Spleen (tissue), 11 donors: ENCODE results near the gene DDB1. TPM values are rescaled to one million over a fixed set of nuclear protein-coding genes. Genes with fewer than 3 reads are reported as not detected.

Source experiments
- DNase-seq: peaks from one replicate; pipeline ENCODE4 v3.0.0-alpha.2; 2020
- H3K27ac ChIP-seq, 8 donors: fragments of 200-600 bp; sonication (generic) in 7 of 8; 1 replicate in 4 of 8; 2 replicates in 4 of 8; pipeline versions ENCODE4 v1.5.0 to v1.8.0; 2016 to 2021; ENCODE audit warnings: inconsistent platforms in 4 of 8, mild to moderate bottlenecking in 4 of 8, moderate library complexity in 1 of 8
- H3K27me3 ChIP-seq, 7 donors: fragments of 200-600 bp; sonication (generic) in 6 of 7; replicated peaks in 1 of 7; 1 replicate in 4 of 7; 2 replicates in 3 of 7; pipeline versions ENCODE4 v1.5.0 to v1.8.0; 2016 to 2021; ENCODE audit warnings: inconsistent platforms in 3 of 7, mild to moderate bottlenecking in 1 of 7
- H3K36me3 ChIP-seq, 6 donors: fragments of 200-600 bp; sonication (generic) in 5 of 6; 1 replicate in 4 of 6; 2 replicates in 2 of 6; pipeline versions ENCODE4 v1.5.0 to v1.8.0; 2016 to 2021; ENCODE audit warnings: inconsistent platforms in 2 of 6
- H3K4me1 ChIP-seq, 6 donors: fragments of 200-600 bp; sonication (generic) in 5 of 6; 1 replicate in 3 of 6; 2 replicates in 3 of 6; pipeline versions ENCODE4 v1.5.0 to v1.8.0; 2016 to 2021; ENCODE audit warnings: inconsistent platforms in 3 of 6
- H3K4me3 ChIP-seq, 8 donors: fragments of 200-600 bp; sonication (generic) in 7 of 8; 1 replicate in 4 of 8; 2 replicates in 4 of 8; pipeline versions ENCODE4 v1.5.0 to v1.8.0; 2016 to 2021; ENCODE audit warnings: inconsistent platforms in 4 of 8, mild to moderate bottlenecking in 4 of 8, moderate library complexity in 2 of 8
- H3K9me3 ChIP-seq, 8 donors: fragments of 200-600 bp; sonication (generic) in 7 of 8; 1 replicate in 4 of 8; 2 replicates in 4 of 8; pipeline versions ENCODE4 v1.5.0 to v1.8.0; 2016 to 2021; ENCODE audit warnings: inconsistent platforms in 4 of 8
- CTCF ChIP-seq, 11 experiments: fragments of 200-600 bp in 7 of 11; fragments of 450-650 bp in 4 of 11; sonication (generic) in 4 of 11; IDR thresholded peaks in 8 of 11; conservative IDR thresholded peaks in 3 of 11; 1 replicate in 7 of 11; 2 replicates in 4 of 11; pipeline versions ENCODE4 v1.4.0 to v1.8.0; 2016 to 2021; ENCODE audit warnings: antibody characterized with exemption in 11 of 11, inconsistent platforms in 4 of 11, mild to moderate bottlenecking in 1 of 11
- POLR2A ChIP-seq, 3 donors: fragments of 450-650 bp; IDR thresholded peaks; one replicate each; pipeline ENCODE4 v1.5.1; 2017; ENCODE audit warnings: antibody characterized with exemption in 3 of 3, mild to moderate bottlenecking in 1 of 3
- POLR2AphosphoS5 ChIP-seq, 3 donors: sonication (generic); formaldehyde crosslinking; IDR thresholded peaks; one replicate each; pipeline ENCODE4 v1.5.1; 2017; ENCODE audit warnings: antibody characterized with exemption in 3 of 3
- whole genome bisulfite sequencing, 5 donors: extraction: QIAGEN DNeasy Blood & Tissue Kit in 3 of 5; methylation state at CpG; one replicate each; pipeline versions ENCODE4 v1.1.5 to v1.1.7; 2013 to 2018; 5-methylcytosine and 5-hydroxymethylcytosine counted together
- intact Hi-C: fragments of 100-400 bp; cut with DNase I; formaldehyde crosslinking; loops from one replicate; pipeline ENCODE4 v1.15.0; 2023; ENCODE audit warnings: low total_unique reads
- polyA plus RNA-seq, 3 donors: library from polyadenylated mRNA; stranded (reverse); fragments of 200-250 nt; gene quantifications; one replicate each; pipeline ENCODE4 v1.2.1, GENCODE V29; 2013
- total RNA-seq, 7 donors: library from RNA; depleted of rRNA in 3 of 7; stranded (reverse); fragments of >200 nt in 3 of 7; fragmentation: NEBNext Ultra II Directional in 4 of 7; extraction: Animal tissue kit (Norgen Biotek cat#: 25700) in 4 of 7; gene quantifications; one replicate each; pipeline versions ENCODE4 v1.1.0 to v1.2.1, GENCODE V29; 2016 to 2021
- donor health status: healthy with polysubstance abuse.
- donor health status: DM: no; HTN: no; CAD: no; lungs with moderate emphysema.
- donor health status: DM: no; HTN: no; CAD: no.
- donor health status: Bipolar disorder and iron deficiency.
- donor health status: healthy.
- donor health status: DM: no; HTN: no; CAD: no.
- donor health status: DM: yes; HTN: yes; CAD: no.

DDB1 gene
- total and polyA plus RNA-seq, 10 donors = 68.7 to 157 (median 133) TPM

GRCh38 chr11:61315260-61315659 lies 17.6 kb downstream of the DDB1 start:
- H3K4me3 ChIP-seq = no peak overlapping the region
- intact Hi-C loops = no loop called here
- no peaks in the 10 kb centered on the region for H3K9me3 ChIP-seq
- no peaks in the 10 kb centered on the region for H3K4me1 ChIP-seq
- H3K27ac ChIP-seq = no peak overlapping the region
- WGBS, 5 donors = 92 to 97% (median 94%) methylated on average over 2 of the region's 2 CpGs
- no peaks in the 10 kb centered on the region for H3K27me3 ChIP-seq
- no peak for TF ChIP-seq POLR2A (IDR thresholded peaks at IDR 0.05)
- TF ChIP-seq POLR2AphosphoS5 (IDR thresholded peaks at IDR 0.05) = no peak
- TF ChIP-seq CTCF (IDR thresholded peaks at IDR 0.05 in 8 of 11, conservative IDR thresholded peaks at IDR 0.05 in 3 of 11) = no peak
- H3K36me3 ChIP-seq = peaks cover 8 to 100% (median 97%) of the 10 kb centered on the region in 6 donors
- no peak for DNase-seq

- Histone ChIP-seq H3K27ac (no peak overlapping the region), H3K36me3 (peaks cover 8 to 100% (median 99%) of the 10 kb centered on the region in 6 donors), H3K4me1 (no peaks in the 10 kb centered on the region), H3K4me3 (no peak overlapping the region), H3K27me3 (no peaks in the 10 kb centered on the region), H3K9me3 (no peaks in the 10 kb centered on the region)
- WGBS, 5 donors = 93 to 97% (median 95%) methylated on average over 8 of the region's 8 CpGs
- DNase-seq = no peak
- TF ChIP-seq CTCF (IDR thresholded peaks at IDR 0.05 in 8 of 11, conservative IDR thresholded peaks at IDR 0.05 in 3 of 11) (no peak), POLR2AphosphoS5 (IDR thresholded peaks at IDR 0.05) (no peak), POLR2A (IDR thresholded peaks at IDR 0.05) (no peak)
- intact Hi-C loops = no loop called here
Observed at GRCh38 chr11:61310749-61311148, 22.2 kb downstream of the DDB1 start.

GRCh38 chr11:61309739-61310138 lies 23.2 kb downstream of the DDB1 start:
- intact Hi-C loops = no loop called here
- Histone ChIP-seq H3K4me3 (no peak overlapping the region), H3K36me3 (peaks cover 8 to 100% (median 99%) of the 10 kb centered on the region in 6 donors), H3K9me3 (no peaks in the 10 kb centered on the region), H3K27ac (no peak overlapping the region), H3K27me3 (no peaks in the 10 kb centered on the region), H3K4me1 (no peaks in the 10 kb centered on the region)
- WGBS, 5 donors = 83 to 94% (median 89%) methylated on average over 6 to 7 of the region's 7 CpGs
- DNase-seq = no peak
- TF ChIP-seq POLR2A (IDR thresholded peaks at IDR 0.05) = no peak
- no peak for TF ChIP-seq POLR2AphosphoS5 (IDR thresholded peaks at IDR 0.05)
- TF ChIP-seq CTCF (IDR thresholded peaks at IDR 0.05 in 8 of 11, conservative IDR thresholded peaks at IDR 0.05 in 3 of 11) = no peak

GRCh38 chr11:61309141-61309540 lies 23.8 kb downstream of the DDB1 start:
- intact Hi-C loops = no loop called here
- no peak overlapping the region for H3K27ac ChIP-seq
- no peaks in the 10 kb centered on the region for H3K4me1 ChIP-seq
- DNase-seq = no peak
- peaks cover 8 to 100% (median 99%) of the 10 kb centered on the region in 6 donors for H3K36me3 ChIP-seq
- 91 to 97% (median 94%) methylated on average over 4 of the region's 4 CpGs for WGBS, 5 donors
- TF ChIP-seq POLR2A (IDR thresholded peaks at IDR 0.05) = no peak
- TF ChIP-seq CTCF (IDR thresholded peaks at IDR 0.05 in 8 of 11, conservative IDR thresholded peaks at IDR 0.05 in 3 of 11) = no peak
- TF ChIP-seq POLR2AphosphoS5 (IDR thresholded peaks at IDR 0.05) = no peak
- H3K9me3 ChIP-seq = no peaks in the 10 kb centered on the region
- H3K27me3 ChIP-seq = no peaks in the 10 kb centered on the region
- no peak overlapping the region for H3K4me3 ChIP-seq
